IPS-18c (cell line): Measurements from ENCODE around the gene AGAP1.

Experiments
- H3K4me3 ChIP-seq: 2 replicates; pipeline ENCODE4 v1.7.0; 2013; ENCODE audit warnings: low read depth, mild to moderate bottlenecking, low read length, moderate library complexity; ENCODE audit not compliant: insufficient read depth
- H3K9me3 ChIP-seq: one replicate; pipeline ENCODE4 v1.6.1; 2013; ENCODE audit warnings: mild to moderate bottlenecking, low read length, moderate library complexity; ENCODE audit not compliant: control insufficient read depth, insufficient read depth

AGAP1 gene

GRCh38 chr2:235677276-235677788, 183.5 kb downstream of the AGAP1 start:
- no peaks in the 10 kb centered on the region for H3K9me3 ChIP-seq
- no peak overlapping the region for H3K4me3 ChIP-seq

- H3K4me3 ChIP-seq = no peak overlapping the region
These were observed 184.1 kb downstream of the AGAP1 start for GRCh38 chr2:235677937-235678336.

GRCh38 chr2:235678712-235679111, 184.9 kb downstream of the AGAP1 start:
- Histone ChIP-seq H3K4me3 (no peak overlapping the region), H3K9me3 (no peaks in the 10 kb centered on the region)

More at GRCh38 chr2:235677937-235678336, 184.1 kb downstream of the AGAP1 start:
- H3K9me3 ChIP-seq = no peaks in the 10 kb centered on the region

- Histone ChIP-seq H3K4me3 (no peak overlapping the region), H3K9me3 (no peaks in the 10 kb centered on the region)
These were observed 185.6 kb downstream of the AGAP1 start for GRCh38 chr2:235679471-235679870.

- H3K4me3 ChIP-seq = no peak overlapping the region
- no peaks in the 10 kb centered on the region for H3K9me3 ChIP-seq
These were observed 191.3 kb downstream of the AGAP1 start for GRCh38 chr2:235685024-235685721.

- Histone ChIP-seq H3K9me3 (no peaks in the 10 kb centered on the region), H3K4me3 (no peak overlapping the region)
These were observed 194.9 kb downstream of the AGAP1 start for GRCh38 chr2:235688511-235689426.

- H3K4me3 ChIP-seq = no peak overlapping the region
- H3K9me3 ChIP-seq = no peaks in the 10 kb centered on the region
These were observed 195.6 kb downstream of the AGAP1 start for GRCh38 chr2:235689427-235689853.

GRCh38 chr2:235690082-235690808, 196.4 kb downstream of the AGAP1 start:
- H3K9me3 ChIP-seq = no peaks in the 10 kb centered on the region
- H3K4me3 ChIP-seq = no peak overlapping the region

GRCh38 chr2:235690809-235691450, 197.1 kb downstream of the AGAP1 start:
- no peak overlapping the region for H3K4me3 ChIP-seq
- H3K9me3 ChIP-seq = no peaks in the 10 kb centered on the region

GRCh38 chr2:235692076-235692475, 198.2 kb downstream of the AGAP1 start:
- Histone ChIP-seq H3K4me3 (no peak overlapping the region), H3K9me3 (no peaks in the 10 kb centered on the region)

GRCh38 chr2:235692671-235693171, 198.9 kb downstream of the AGAP1 start:
- H3K9me3 ChIP-seq = no peaks in the 10 kb centered on the region
- no peak overlapping the region for H3K4me3 ChIP-seq

GRCh38 chr2:235693279-235693678, 199.4 kb downstream of the AGAP1 start:
- H3K4me3 ChIP-seq = no peak overlapping the region
- H3K9me3 ChIP-seq = no peaks in the 10 kb centered on the region

- Histone ChIP-seq H3K9me3 (no peaks in the 10 kb centered on the region), H3K4me3 (no peak overlapping the region)
These were observed 201.1 kb downstream of the AGAP1 start for GRCh38 chr2:235694721-235695601.

- H3K9me3 ChIP-seq = no peaks in the 10 kb centered on the region
- H3K4me3 ChIP-seq = no peak overlapping the region
These were observed 201.7 kb downstream of the AGAP1 start for GRCh38 chr2:235695602-235695895.

- Histone ChIP-seq H3K4me3 (no peak overlapping the region), H3K9me3 (no peaks in the 10 kb centered on the region)
These were observed 203.2 kb downstream of the AGAP1 start for GRCh38 chr2:235697041-235697440.

- Histone ChIP-seq H3K9me3 (peaks cover under 1% of the 10 kb centered on the region), H3K4me3 (no peak overlapping the region)
These were observed 204.2 kb downstream of the AGAP1 start for GRCh38 chr2:235698028-235698427.
